ENCODE data around the gene ZSCAN16.

ZSCAN16 gene

DNA sequence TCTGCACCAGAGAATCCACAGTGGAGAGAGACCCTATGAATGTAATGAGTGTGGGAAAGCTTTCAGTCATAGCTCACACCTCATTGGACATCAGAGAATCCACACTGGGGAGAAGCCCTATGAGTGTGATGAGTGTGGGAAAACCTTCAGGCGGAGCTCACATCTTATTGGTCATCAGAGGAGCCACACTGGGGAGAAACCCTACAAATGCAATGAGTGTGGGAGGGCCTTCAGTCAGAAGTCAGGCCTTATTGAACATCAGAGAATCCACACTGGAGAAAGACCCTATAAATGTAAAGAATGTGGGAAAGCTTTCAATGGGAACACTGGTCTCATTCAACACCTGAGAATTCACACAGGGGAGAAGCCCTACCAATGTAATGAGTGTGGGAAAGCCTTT is 29.1 kb downstream of the ZSCAN16 start:
- H3K9me2 ChIP-seq (replicated peaks; ENCODE audit: insufficient read depth, low read length): no peaks in the 10 kb centered on the region
- no peaks in the 10 kb centered on the region; the same call in none of the 2 replicates for H3K79me2 ChIP-seq (ENCODE audit: low read length)
- H3K9me3 ChIP-seq (replicated peaks; ENCODE audit: insufficient read depth, low read length): no peaks in the 10 kb centered on the region
- H3K27ac ChIP-seq (ENCODE audit: low read length): no peak overlapping the region
- TF ChIP-seq EZH2phosphoT487 (IDR thresholded peaks at IDR 0.05; ENCODE audit: low read length): no peak
- TF ChIP-seq EZH2 (optimal IDR thresholded peaks at IDR 0.05; ENCODE audit: low read depth, low read length): no peak
- TF ChIP-seq, protein P1, sequence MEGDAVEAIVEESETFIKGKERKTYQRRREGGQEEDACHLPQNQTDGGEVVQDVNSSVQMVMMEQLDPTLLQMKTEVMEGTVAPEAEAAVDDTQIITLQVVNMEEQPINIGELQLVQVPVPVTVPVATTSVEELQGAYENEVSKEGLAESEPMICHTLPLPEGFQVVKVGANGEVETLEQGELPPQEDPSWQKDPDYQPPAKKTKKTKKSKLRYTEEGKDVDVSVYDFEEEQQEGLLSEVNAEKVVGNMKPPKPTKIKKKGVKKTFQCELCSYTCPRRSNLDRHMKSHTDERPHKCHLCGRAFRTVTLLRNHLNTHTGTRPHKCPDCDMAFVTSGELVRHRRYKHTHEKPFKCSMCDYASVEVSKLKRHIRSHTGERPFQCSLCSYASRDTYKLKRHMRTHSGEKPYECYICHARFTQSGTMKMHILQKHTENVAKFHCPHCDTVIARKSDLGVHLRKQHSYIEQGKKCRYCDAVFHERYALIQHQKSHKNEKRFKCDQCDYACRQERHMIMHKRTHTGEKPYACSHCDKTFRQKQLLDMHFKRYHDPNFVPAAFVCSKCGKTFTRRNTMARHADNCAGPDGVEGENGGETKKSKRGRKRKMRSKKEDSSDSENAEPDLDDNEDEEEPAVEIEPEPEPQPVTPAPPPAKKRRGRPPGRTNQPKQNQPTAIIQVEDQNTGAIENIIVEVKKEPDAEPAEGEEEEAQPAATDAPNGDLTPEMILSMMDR (IDR thresholded peaks at IDR 0.05; ENCODE audit: low read length): no peak
- peaks cover 15% of the 10 kb centered on the region for H3K36me3 ChIP-seq (replicated peaks; ENCODE audit: insufficient read depth, low read length)
- no peak for DNase-seq
- no peak overlapping the region for H3K4me3 ChIP-seq (ENCODE audit: low read length)
- no peak overlapping the region for H3K9ac ChIP-seq (ENCODE audit: low read length)
- no peaks in the 10 kb centered on the region for H3F3A ChIP-seq (ENCODE audit: insufficient read depth, low read length)
- no peak overlapping the region for H2AFZ ChIP-seq (ENCODE audit: low read length)
- no peak overlapping the region for H3K4me2 ChIP-seq (ENCODE audit: low read depth, low read length)
- H3K4me1 ChIP-seq (ENCODE audit: low read length): no peaks in the 10 kb centered on the region
- H3K27me3 ChIP-seq (replicated peaks; ENCODE audit: insufficient read depth, low read length): no peaks in the 10 kb centered on the region
- H4K20me1 ChIP-seq (ENCODE audit: insufficient read depth, low read length): no peaks in the 10 kb centered on the region

DNA sequence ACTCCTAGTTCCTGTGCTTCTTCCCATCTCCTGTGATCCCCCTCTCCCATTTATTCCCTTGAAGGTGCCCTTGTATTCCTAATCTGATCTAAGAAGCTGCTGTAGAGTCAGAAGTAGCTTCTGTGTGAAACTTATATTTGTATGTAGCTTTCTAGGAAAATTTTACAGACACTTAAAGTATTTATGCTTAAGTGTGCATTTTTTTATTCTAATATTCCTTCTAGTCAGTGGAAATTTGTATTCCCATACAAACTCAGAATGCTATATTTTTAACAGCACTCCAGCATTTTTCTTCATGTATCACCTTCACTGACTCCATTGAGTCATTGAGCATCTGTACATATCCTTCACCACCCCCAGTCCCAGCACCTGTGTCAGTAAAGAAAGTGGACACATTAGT is 29.9 kb downstream of the ZSCAN16 start:
- TF ChIP-seq, protein P1 (IDR thresholded peaks at IDR 0.05; ENCODE audit: low read length): no peak
- no peak for TF ChIP-seq EZH2 (optimal IDR thresholded peaks at IDR 0.05; ENCODE audit: low read depth, low read length)
- TF ChIP-seq EZH2phosphoT487 (IDR thresholded peaks at IDR 0.05; ENCODE audit: low read length): no peak
- no peaks in the 10 kb centered on the region for H3F3A ChIP-seq (ENCODE audit: insufficient read depth, low read length)
- no peaks in the 10 kb centered on the region for H3K27me3 ChIP-seq (replicated peaks; ENCODE audit: insufficient read depth, low read length)
- no peak overlapping the region for H3K4me2 ChIP-seq (ENCODE audit: low read depth, low read length)
- no peaks in the 10 kb centered on the region; the same call in none of the 2 replicates for H3K79me2 ChIP-seq (ENCODE audit: low read length)
- no peaks in the 10 kb centered on the region for H3K9me2 ChIP-seq (replicated peaks; ENCODE audit: insufficient read depth, low read length)
- no peak overlapping the region for H3K27ac ChIP-seq (ENCODE audit: low read length)
- H3K9me3 ChIP-seq (replicated peaks; ENCODE audit: insufficient read depth, low read length): no peaks in the 10 kb centered on the region
- peaks cover 15% of the 10 kb centered on the region for H3K36me3 ChIP-seq (replicated peaks; ENCODE audit: insufficient read depth, low read length)
- no peak overlapping the region for H3K9ac ChIP-seq (ENCODE audit: low read length)
- DNase-seq: no peak
- H3K4me3 ChIP-seq (ENCODE audit: low read length): no peak overlapping the region
- no peaks in the 10 kb centered on the region for H4K20me1 ChIP-seq (ENCODE audit: insufficient read depth, low read length)
- no peaks in the 10 kb centered on the region for H3K4me1 ChIP-seq (ENCODE audit: low read length)
- H2AFZ ChIP-seq (ENCODE audit: low read length): no peak overlapping the region

DNA sequence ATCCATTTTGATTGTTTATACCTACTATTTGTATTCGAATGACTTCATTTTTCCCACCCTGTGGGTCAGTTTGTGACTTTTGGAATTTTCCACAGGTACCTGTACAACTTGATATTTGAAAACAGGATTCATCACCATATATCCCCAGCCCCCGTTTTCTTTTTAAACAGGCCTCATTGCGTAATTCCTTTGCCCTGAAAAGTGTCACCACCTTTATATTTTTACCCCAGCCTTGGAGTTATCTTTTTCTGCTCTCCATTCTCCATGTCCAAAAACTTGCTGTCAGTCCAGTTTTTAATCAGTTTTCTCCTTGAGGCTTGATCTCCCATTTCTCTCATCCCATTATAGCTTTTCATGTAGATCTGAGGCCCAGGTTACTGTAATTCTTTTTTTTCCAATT is 33.9 kb downstream of the ZSCAN16 start:
- Histone ChIP-seq H2AFZ (ENCODE audit: low read length) (no peak overlapping the region), H3K79me2 (ENCODE audit: low read length) (no peaks in the 10 kb centered on the region), H3K4me2 (ENCODE audit: low read depth, low read length) (no peak overlapping the region), H3K9me2 (replicated peaks; ENCODE audit: insufficient read depth, low read length) (no peaks in the 10 kb centered on the region), H3K4me1 (ENCODE audit: low read length) (no peaks in the 10 kb centered on the region), H3K9ac (ENCODE audit: low read length) (no peak overlapping the region), H3K9me3 (replicated peaks; ENCODE audit: insufficient read depth, low read length) (no peaks in the 10 kb centered on the region), H3K27me3 (replicated peaks; ENCODE audit: insufficient read depth, low read length) (no peaks in the 10 kb centered on the region), H3F3A (ENCODE audit: insufficient read depth, low read length) (peaks cover 8% of the 10 kb centered on the region; the same call in 1 of the 2 replicates), H3K36me3 (replicated peaks; ENCODE audit: insufficient read depth, low read length) (peaks cover 4% of the 10 kb centered on the region), H3K27ac (ENCODE audit: low read length) (no peak overlapping the region), H4K20me1 (ENCODE audit: insufficient read depth, low read length) (no peaks in the 10 kb centered on the region), H3K4me3 (ENCODE audit: low read length) (no peak overlapping the region)
- no peak for TF ChIP-seq EZH2phosphoT487 (IDR thresholded peaks at IDR 0.05; ENCODE audit: low read length)
- TF ChIP-seq, protein P1 (IDR thresholded peaks at IDR 0.05; ENCODE audit: low read length): no peak
- TF ChIP-seq EZH2 (optimal IDR thresholded peaks at IDR 0.05; ENCODE audit: low read depth, low read length): no peak
- no peak for DNase-seq
